ENCODE data around the gene DNAJC15. TPM values are rescaled to one million over a fixed set of nuclear protein-coding genes. Genes with fewer than 3 reads are reported as not detected.

Gene DNAJC15
- total and polyA plus RNA-seq, 2 experiments from 2014 or later = 25.9 to 70.5 TPM

DNA sequence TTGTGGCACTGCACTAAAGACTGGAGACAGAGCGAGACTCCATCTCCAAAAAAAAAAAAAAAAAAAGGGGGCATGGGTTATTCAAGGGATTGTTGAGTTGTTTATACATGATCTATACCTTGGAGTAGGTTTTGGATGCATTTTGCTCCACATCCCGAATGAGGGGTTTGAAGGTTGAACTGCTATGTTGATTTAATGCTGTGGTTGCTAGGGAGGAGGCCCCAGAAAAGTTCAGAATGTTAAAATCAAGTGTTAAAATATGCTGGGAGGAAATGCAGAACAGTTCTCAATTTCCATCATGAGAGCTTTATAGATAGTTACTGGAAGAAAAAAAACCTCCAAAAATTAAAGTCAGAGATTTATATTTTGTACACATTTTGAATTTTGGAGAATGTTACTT, 116.5 kb downstream of the DNAJC15 start:
- Histone ChIP-seq H3K4me2 (ENCODE audit: unreplicated experiment) (no peak overlapping the region), H3K9ac (no peak overlapping the region), H3K4me1 (ENCODE audit: insufficient read depth) (no peaks in the 10 kb centered on the region), H3K79me2 (ENCODE audit: insufficient read depth) (no peaks in the 10 kb centered on the region), H3K9me2 (ENCODE audit: insufficient read depth) (no peaks in the 10 kb centered on the region), H3F3A (ENCODE audit: insufficient read depth) (no peaks in the 10 kb centered on the region), H3K27me3 (replicated peaks; ENCODE audit: insufficient read depth) (peaks cover 21% of the 10 kb centered on the region; the same call in 1 of the 2 replicates), H3K36me3 (ENCODE audit: low read depth) (no peaks in the 10 kb centered on the region), H3K9me3 (ENCODE audit: low read depth) (no peaks in the 10 kb centered on the region), H3K4me3 (no peak overlapping the region), H4K20me1 (ENCODE audit: insufficient read depth) (no peaks in the 10 kb centered on the region), H2AFZ (no peak overlapping the region), H3K27ac (no peak overlapping the region)
- DNase-seq = no peak
- in situ Hi-C loops (cut with MboI) = no loop called here
- 26 to 32% methylated on average over 2 of the region's 2 CpGs for WGBS, 2 experiments (ENCODE audit: low coverage in 1 of 2, low lambda C conversion rate in 2 of 2, missing lambda C conversion rate in 2 of 2)
- TF ChIP-seq EZH2phosphoT487 (IDR thresholded peaks at IDR 0.05; ENCODE audit: insufficient read depth, low read depth) (no peak), EZH2 (IDR thresholded peaks at IDR 0.05; ENCODE audit: insufficient read depth, poor library complexity, severe bottlenecking) (no peak)

DNA sequence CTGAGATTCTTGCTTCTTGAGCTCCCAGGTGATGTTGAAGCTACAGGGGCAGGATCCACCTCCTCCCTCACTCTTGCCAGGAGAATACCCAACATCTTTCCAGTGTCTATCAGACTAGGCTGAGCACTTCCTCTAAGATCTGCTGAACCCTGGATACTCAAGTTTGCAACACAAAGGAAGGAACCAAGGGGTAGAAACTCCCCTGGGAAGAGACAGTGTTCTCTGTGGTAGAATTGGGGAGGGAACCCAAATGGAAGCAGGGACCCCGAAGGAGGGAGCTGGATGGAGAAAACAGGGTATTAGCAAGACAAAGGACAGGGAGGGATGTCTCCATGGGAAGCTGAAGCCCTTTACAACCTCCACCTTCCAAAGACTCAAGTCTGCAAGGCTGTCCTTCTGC, 117.6 kb downstream of the DNAJC15 start:
- Histone ChIP-seq H3K79me2 (ENCODE audit: insufficient read depth) (no peaks in the 10 kb centered on the region), H3K9me2 (ENCODE audit: insufficient read depth) (no peaks in the 10 kb centered on the region), H3K27ac (no peak overlapping the region), H3K4me2 (ENCODE audit: unreplicated experiment) (no peak overlapping the region), H2AFZ (no peak overlapping the region), H4K20me1 (ENCODE audit: insufficient read depth) (no peaks in the 10 kb centered on the region), H3K27me3 (replicated peaks; ENCODE audit: insufficient read depth) (peaks cover 31% of the 10 kb centered on the region), H3K9ac (no peak overlapping the region), H3K36me3 (ENCODE audit: low read depth) (no peaks in the 10 kb centered on the region), H3K9me3 (ENCODE audit: low read depth) (no peaks in the 10 kb centered on the region), H3K4me1 (ENCODE audit: insufficient read depth) (no peaks in the 10 kb centered on the region), H3F3A (ENCODE audit: insufficient read depth) (no peaks in the 10 kb centered on the region), H3K4me3 (no peak overlapping the region)
- TF ChIP-seq EZH2 (IDR thresholded peaks at IDR 0.05; ENCODE audit: insufficient read depth, poor library complexity, severe bottlenecking) (no peak), EZH2phosphoT487 (IDR thresholded peaks at IDR 0.05; ENCODE audit: insufficient read depth, low read depth) (no peak)
- in situ Hi-C loops (cut with MboI) = no loop called here
- 23 to 42% methylated on average over 1 of the region's 1 CpG for WGBS, 2 experiments (ENCODE audit: low coverage in 1 of 2, low lambda C conversion rate in 2 of 2, missing lambda C conversion rate in 2 of 2)
- DNase-seq = no peak

DNA sequence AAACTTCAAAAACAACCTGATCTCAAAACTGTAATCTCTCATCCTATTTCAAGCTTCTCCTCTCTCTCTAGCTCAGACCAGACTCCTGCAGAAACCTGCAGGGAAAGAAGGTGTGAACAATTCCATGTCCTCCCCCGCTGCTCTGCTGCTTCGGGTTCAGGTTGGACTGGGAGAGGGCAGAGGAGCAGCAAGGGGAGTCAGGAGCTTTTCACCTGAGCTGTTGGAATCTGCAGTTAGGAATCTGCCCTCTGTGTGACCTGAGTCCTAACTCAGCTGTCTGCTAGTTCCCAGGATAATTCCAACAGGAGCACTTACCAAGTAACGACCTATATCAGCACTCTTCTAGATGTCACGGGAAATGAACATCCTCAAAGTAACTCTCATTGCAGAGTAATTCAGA, 118.3 kb downstream of the DNAJC15 start:
- Histone ChIP-seq H3K9ac (no peak overlapping the region), H3K4me1 (ENCODE audit: insufficient read depth) (no peaks in the 10 kb centered on the region), H3K9me2 (ENCODE audit: insufficient read depth) (no peaks in the 10 kb centered on the region), H3K4me2 (ENCODE audit: unreplicated experiment) (no peak overlapping the region), H3K36me3 (ENCODE audit: low read depth) (no peaks in the 10 kb centered on the region), H3K27me3 (replicated peaks; ENCODE audit: insufficient read depth) (peaks cover 38% of the 10 kb centered on the region), H4K20me1 (ENCODE audit: insufficient read depth) (no peaks in the 10 kb centered on the region), H2AFZ (no peak overlapping the region), H3F3A (ENCODE audit: insufficient read depth) (no peaks in the 10 kb centered on the region), H3K79me2 (ENCODE audit: insufficient read depth) (no peaks in the 10 kb centered on the region), H3K4me3 (no peak overlapping the region), H3K9me3 (ENCODE audit: low read depth) (no peaks in the 10 kb centered on the region), H3K27ac (no peak overlapping the region)
- TF ChIP-seq EZH2 (IDR thresholded peaks at IDR 0.05; ENCODE audit: insufficient read depth, poor library complexity, severe bottlenecking) (no peak), EZH2phosphoT487 (IDR thresholded peaks at IDR 0.05; ENCODE audit: insufficient read depth, low read depth) (no peak)
- DNase-seq = no peak
- WGBS, 2 experiments (ENCODE audit: low coverage in 1 of 2, low lambda C conversion rate in 2 of 2, missing lambda C conversion rate in 2 of 2) = 85 to 87% methylated on average over 4 of the region's 4 CpGs
- in situ Hi-C loops (cut with MboI) = no loop called here

DNA sequence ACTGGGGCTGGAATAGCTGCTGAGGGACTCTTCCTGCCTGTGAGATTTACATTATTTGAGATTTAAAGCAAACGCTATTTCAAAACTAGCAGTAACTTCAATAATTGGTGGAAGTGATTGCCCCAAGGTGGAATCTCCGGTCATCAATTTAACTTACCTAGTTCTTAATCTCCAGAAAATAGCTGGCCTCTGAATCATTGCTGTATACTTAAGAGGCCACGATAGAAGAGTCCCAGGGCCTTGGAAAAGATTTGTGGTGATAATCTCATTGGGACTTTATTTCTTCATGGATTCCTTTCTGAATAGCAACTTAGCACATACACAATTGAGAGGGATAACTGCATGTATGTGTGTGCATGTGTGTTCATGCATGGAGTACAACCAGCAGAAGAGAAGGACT, 120.2 kb downstream of the DNAJC15 start:
- no peaks in the 10 kb centered on the region for H3K79me2 ChIP-seq (ENCODE audit: insufficient read depth)
- H3K27me3 ChIP-seq (replicated peaks; ENCODE audit: insufficient read depth) = peaks cover 56% of the 10 kb centered on the region
- H3K4me1 ChIP-seq (ENCODE audit: insufficient read depth) = no peaks in the 10 kb centered on the region
- H3K36me3 ChIP-seq (ENCODE audit: low read depth) = no peaks in the 10 kb centered on the region
- in situ Hi-C loops (cut with MboI) = no loop called here
- no peak overlapping the region for H3K4me3 ChIP-seq
- H3K9ac ChIP-seq = no peak overlapping the region
- no peak overlapping the region for H3K4me2 ChIP-seq (ENCODE audit: unreplicated experiment)
- no peak overlapping the region for H2AFZ ChIP-seq
- H3K9me3 ChIP-seq (ENCODE audit: low read depth) = no peaks in the 10 kb centered on the region
- DNase-seq = no peak
- no peaks in the 10 kb centered on the region for H3F3A ChIP-seq (ENCODE audit: insufficient read depth)
- H3K9me2 ChIP-seq (ENCODE audit: insufficient read depth) = no peaks in the 10 kb centered on the region
- WGBS, 2 experiments (ENCODE audit: low coverage in 1 of 2, low lambda C conversion rate in 2 of 2, missing lambda C conversion rate in 2 of 2) = 39 to 42% methylated on average over 3 of the region's 3 CpGs
- no peak overlapping the region for H3K27ac ChIP-seq
- no peak for TF ChIP-seq EZH2 (IDR thresholded peaks at IDR 0.05; ENCODE audit: insufficient read depth, poor library complexity, severe bottlenecking)
- no peak for TF ChIP-seq EZH2phosphoT487 (IDR thresholded peaks at IDR 0.05; ENCODE audit: insufficient read depth, low read depth)
- H4K20me1 ChIP-seq (ENCODE audit: insufficient read depth) = no peaks in the 10 kb centered on the region

Data from GM23248 (cell line).